HCT116 (cell line): ENCODE data around the gene C12orf57. TPM values are rescaled to one million over a fixed set of nuclear protein-coding genes. Genes with fewer than 3 reads are reported as not detected.
A peak's percentile ranks its signal among the peaks of the same experiment; 100 is the strongest.

Source experiments
- ATAC-seq: fragments of 200-7000 bp; cut with Tn5 transposase; 2 replicates; pipeline ENCODE4 v1.9.1; 2020; ENCODE audit warnings: mild to moderate bottlenecking, moderate library complexity
- BruUV-seq: library from RNA; stranded (reverse); fragments of 400-500 nt; replicated peaks from 2 replicates; lab custom pipeline; 2021; lab: Mats Ljungman, UMichigan
- CTCF ChIA-PET: fragments of 300-600 bp; sonication (Branson Sonifier 250); formaldehyde crosslinking; loops from one replicate; lab custom pipeline; 2021; ENCODE audit warnings: antibody characterized with exemption; lab: Charles Lee
- POLR2A ChIA-PET: fragments of 300-600, 350-600 bp; sonication (Branson Sonifier 250); formaldehyde crosslinking; loops from one replicate; lab custom pipeline; 2021; ENCODE audit warnings: antibody characterized with exemption; lab: Charles Lee
- RAD21 ChIA-PET, 2 experiments: fragments of 300-600 bp; sonication (Branson Sonifier 250); formaldehyde crosslinking; loops; one replicate each; lab custom pipeline; 2023; ENCODE audit warnings: low total read pairs in 2 of 2; ENCODE audit not compliant: uncharacterized antibody in 2 of 2, unreplicated experiment in 2 of 2, low non-redundant PET in 1 of 2; lab: Charles Lee
- DNase-seq: peaks from one replicate; pipeline ENCODE4 v3.0.0-alpha.2; 2010; ENCODE audit warnings: low read depth, low spot score
- H2AFZ ChIP-seq: fragments of 200-600 bp; shearing (Covaris generic), sonication (generic); 2 replicates; pipeline ENCODE4 v1.6.1; 2017; ENCODE audit warnings: low read depth, mixed run types, mixed read lengths, antibody characterized with exemption, low read length; ENCODE audit not compliant: poor library complexity, severe bottlenecking
- H3K27ac ChIP-seq: 2 replicates; pipeline ENCODE4 v1.5.1; 2012; ENCODE audit warnings: low read depth, low read length
- H3K27me3 ChIP-seq: fragments of 200-600 bp; sonication (generic); 2 replicates; pipeline ENCODE4 v1.6.1; 2016; ENCODE audit warnings: mixed run types, low read length, mixed read lengths; ENCODE audit not compliant: insufficient read depth
- H3K36me3 ChIP-seq, 2 experiments: fragments of 200-500 bp in 1 of 2; fragments of 200-600 bp in 1 of 2; sonication (Bioruptor generic) in 1 of 2; sonication (generic) in 1 of 2; 2 replicates each; pipeline versions ENCODE4 v1.5.1 to v1.6.1; 2014 to 2016; ENCODE audit warnings: low read length in 2 of 2, inconsistent platforms in 1 of 2, mixed read lengths in 1 of 2, mixed run types in 1 of 2; ENCODE audit not compliant: insufficient read depth in 2 of 2, control insufficient read depth in 1 of 2
- H3K4me1 ChIP-seq, 2 experiments: fragments of 200-600 bp in 1 of 2; sonication (generic) in 1 of 2; 2 replicates each; pipeline versions ENCODE4 v1.5.1 to v1.6.1; 2012 to 2017; ENCODE audit warnings: low read length in 2 of 2, inconsistent platforms in 1 of 2, mild to moderate bottlenecking in 1 of 2, mixed read lengths in 1 of 2, mixed run types in 1 of 2, moderate library complexity in 1 of 2; ENCODE audit not compliant: insufficient read depth in 2 of 2, control insufficient read depth in 1 of 2
- H3K4me2 ChIP-seq: fragments of 200-600 bp; sonication (generic); 2 replicates; pipeline ENCODE4 v1.6.1; 2017; ENCODE audit warnings: mixed run types, low read length, mixed read lengths
- H3K4me3 ChIP-seq, 2 experiments: fragments of 200-600 bp in 1 of 2; sonication (generic) in 1 of 2; replicated peaks in 1 of 2; 2 replicates each; pipeline ENCODE4 v1.5.1; 2011 to 2016; ENCODE audit warnings: low read length in 2 of 2, control low read depth in 1 of 2, low read depth in 1 of 2, mild to moderate bottlenecking in 1 of 2, mixed read lengths in 1 of 2, mixed run types in 1 of 2
- H3K79me2 ChIP-seq: fragments of 200-600 bp; sonication (generic); 2 replicates; pipeline ENCODE4 v1.6.1; 2017; ENCODE audit warnings: mild to moderate bottlenecking, mixed run types, low read length, moderate library complexity, mixed read lengths; ENCODE audit not compliant: insufficient read depth
- H3K9ac ChIP-seq: fragments of 200-600 bp; sonication (generic); 2 replicates; pipeline ENCODE4 v1.6.1; 2016; ENCODE audit warnings: low read length, mixed read lengths
- H3K9me2 ChIP-seq: fragments of 200-600 bp; sonication (generic), shearing (Covaris generic); 2 replicates; pipeline ENCODE4 v1.6.1; 2017; ENCODE audit warnings: mixed run types, mild to moderate bottlenecking, moderate library complexity; ENCODE audit not compliant: insufficient read depth
- H3K9me3 ChIP-seq, 2 experiments: fragments of 200-500 bp in 1 of 2; fragments of 200-600 bp in 1 of 2; sonication (Bioruptor generic) in 1 of 2; sonication (generic) in 1 of 2; 2 replicates each; pipeline ENCODE4 v1.6.1; 2014 to 2017; ENCODE audit warnings: low read length in 2 of 2, mixed read lengths in 2 of 2, inconsistent platforms in 1 of 2, low read depth in 1 of 2, mild to moderate bottlenecking in 1 of 2, mixed run types in 1 of 2, moderate library complexity in 1 of 2; ENCODE audit not compliant: control insufficient read depth in 1 of 2, insufficient read depth in 1 of 2
- H4K20me1 ChIP-seq: fragments of 200-600 bp; sonication (generic), shearing (Covaris generic); 2 replicates; pipeline ENCODE4 v1.6.1; 2017; ENCODE audit warnings: mixed run types, mild to moderate bottlenecking, moderate library complexity; ENCODE audit not compliant: insufficient read depth
- ATF3 ChIP-seq: IDR thresholded peaks from 2 replicates; pipeline ENCODE4 v1.6.1; 2012
- CTCF ChIP-seq, 3 experiments: fragments of 200-600 bp in 1 of 3; sonication (generic) in 1 of 3; IDR thresholded peaks in 2 of 3; conservative IDR thresholded peaks in 1 of 3; 2 replicates each; pipeline ENCODE4 v1.5.1; 2012 to 2017; ENCODE audit warnings: low read depth in 2 of 3, low read length in 2 of 3, antibody characterized with exemption in 1 of 3, borderline replicate concordance in 1 of 3, control low read depth in 1 of 3, mild to moderate bottlenecking in 1 of 3, mixed read lengths in 1 of 3, mixed run types in 1 of 3, moderate library complexity in 1 of 3; ENCODE audit not compliant: insufficient read depth in 1 of 3
- FOSL1 ChIP-seq: IDR thresholded peaks from 2 replicates; pipeline ENCODE4 v1.6.1; 2012; ENCODE audit warnings: low read depth
- JUND ChIP-seq: IDR thresholded peaks from 2 replicates; pipeline ENCODE4 v1.6.1; 2012
- SRF ChIP-seq: IDR thresholded peaks from 2 replicates; pipeline ENCODE4 v1.6.1; 2012; ENCODE audit warnings: low read depth
- intact Hi-C: fragments of 100-400 bp; cut with micrococcal nuclease; formaldehyde crosslinking; loops from 2 replicates; pipeline ENCODE4 v1.10.0; 2022
- total RNA-seq: library from RNA; stranded (reverse); gene quantifications from one replicate; pipeline ENCODE4 v1.2.1, GENCODE V29; 2021; ENCODE audit not compliant: unreplicated experiment

C12orf57 gene
- total RNA-seq, 1 experiment from 2014 or later: 202 TPM

- POLR2A ChIA-PET: interaction anchor here (1.1 to 9.9 kb wide), 11 partner anchors 14 to 147 kb away, joined by 3 to 269 read pairs (median 5); partner anchors contain the start of genes ATN1, C12orf57, LPCAT3 and RNU7-1
- peaks cover 3% of the 10 kb centered on the region; the same call in 1 of the 2 replicates for H4K20me1 ChIP-seq
- intact Hi-C loops: loop anchor here (1.0 to 5.0 kb wide), 2 partner anchors 14 to 208 kb away; partner anchors contain the start of gene MLF2
- peak overlapping the region; percentile 100 for H3K9ac ChIP-seq
- peaks cover under 1 to 5% of the 10 kb centered on the region in 2 experiments; a peak in 2 of 4 replicates for H3K36me3 ChIP-seq
- H3K27ac ChIP-seq: peak overlapping the region; percentile 97
- H3K4me3 ChIP-seq: peak overlapping the region; percentile 96 to 99
- peaks cover 28% of the 10 kb centered on the region for H3K79me2 ChIP-seq
- ATAC-seq (no peak), DNase-seq (no peak)
- no TSS peak for BruUV-seq
- RAD21 ChIA-PET: interaction anchor here in 1 of 2 experiments (4.0 kb wide), 1 partner anchor 15 kb away, joined by 22 read pairs; no protein-coding TSS in a partner anchor
- H2AFZ ChIP-seq: no peak overlapping the region
- peaks cover 26 to 47% of the 10 kb centered on the region in 2 experiments for H3K4me1 ChIP-seq
- CTCF ChIA-PET: interaction anchor here (1.1 to 6.0 kb wide), 5 partner anchors 11 to 89 kb away, joined by 3 to 101 read pairs (median 11); partner anchors contain the start of genes C12orf57, LPCAT3, RNU7-1 and SPSB2
- no peaks in the 10 kb centered on the region for H3K9me3 ChIP-seq
- TF ChIP-seq SRF (no peak), ATF3 (no peak), FOSL1 (no peak), JUND (no peak), CTCF (IDR thresholded peaks at IDR 0.05 in 2 of 3, conservative IDR thresholded peaks at IDR 0.05 in 1 of 3; ENCODE audit: borderline replicate concordance in 1 of 3, insufficient read depth in 1 of 3, low read depth in 2 of 3, low read length in 2 of 3) (peak in 1 of 3 experiments; percentile 7; a peak in 1 of 6 replicates)
- H3K9me2 ChIP-seq: no peaks in the 10 kb centered on the region
- H3K4me2 ChIP-seq: peak overlapping the region; percentile 87
- H3K27me3 ChIP-seq: no peaks in the 10 kb centered on the region
These were observed 16.9 kb downstream of the C12orf57 start for GRCh38 chr12:6960593-6961277.
